Calu3 (cell line): ENCODE measurements around the gene NANOG. TPM values are rescaled to one million over a fixed set of nuclear protein-coding genes. Genes with fewer than 3 reads are reported as not detected.
"Not testable (repeated sequence)": the region's sequence is repeated elsewhere in the genome, so short reads cannot be mapped to it uniquely, and the experiment has no call there.

Experiments
- BruUV-seq: library from RNA; stranded (reverse); fragments of 400-500 nt; replicated peaks from 2 replicates; lab custom pipeline; 2021; lab: Mats Ljungman, UMichigan
- CTCF ChIA-PET: fragments of 300-600 bp; sonication (Branson Sonifier 250); formaldehyde crosslinking; loops from one replicate; lab custom pipeline; 2022; ENCODE audit warnings: antibody characterized with exemption; lab: Charles Lee
- DNase-seq: peaks from one replicate; pipeline ENCODE4 v3.0.0; 2022
- H3K27ac Mint-ChIP-seq: one replicate; pipeline ENCODE4 v1.8.0; 2022; ENCODE audit warnings: mixed read lengths; ENCODE audit not compliant: unreplicated experiment
- H3K27me3 Mint-ChIP-seq: one replicate; pipeline ENCODE4 v1.8.0; 2022; ENCODE audit warnings: mixed read lengths; ENCODE audit not compliant: unreplicated experiment
- H3K36me3 Mint-ChIP-seq: one replicate; pipeline ENCODE4 v1.8.0; 2022; ENCODE audit warnings: mild to moderate bottlenecking, moderate library complexity, mixed read lengths; ENCODE audit not compliant: insufficient read depth, unreplicated experiment
- H3K4me1 Mint-ChIP-seq: one replicate; pipeline ENCODE4 v1.8.0; 2022; ENCODE audit warnings: mild to moderate bottlenecking, low read depth, mixed read lengths; ENCODE audit not compliant: unreplicated experiment
- H3K4me3 Mint-ChIP-seq: one replicate; pipeline ENCODE4 v1.8.0; 2022; ENCODE audit warnings: mild to moderate bottlenecking, low read depth, moderate library complexity, mixed read lengths; ENCODE audit not compliant: unreplicated experiment
- H3K9me3 Mint-ChIP-seq: one replicate; pipeline ENCODE4 v1.8.0; 2022; ENCODE audit warnings: low read depth, mixed read lengths; ENCODE audit not compliant: unreplicated experiment
- intact Hi-C: fragments of 100-400 bp; cut with micrococcal nuclease; formaldehyde crosslinking; loops from one replicate; pipeline ENCODE4 v1.10.0; 2022; ENCODE audit not compliant: unreplicated experiment
- total RNA-seq: library from RNA; stranded (reverse); gene quantifications from 2 replicates; pipeline ENCODE4 v1.2.3, GENCODE V29; 2022
- TF ChIP-seq, protein P1 (sequence below): fragments of 200-600 bp; IDR thresholded peaks from one replicate; pipeline ENCODE4 v1.8.0; 2022; ENCODE audit warnings: antibody characterized with exemption; ENCODE audit not compliant: unreplicated experiment

NANOG gene
- total RNA-seq, 1 experiment from 2014 or later = not detected

DNA sequence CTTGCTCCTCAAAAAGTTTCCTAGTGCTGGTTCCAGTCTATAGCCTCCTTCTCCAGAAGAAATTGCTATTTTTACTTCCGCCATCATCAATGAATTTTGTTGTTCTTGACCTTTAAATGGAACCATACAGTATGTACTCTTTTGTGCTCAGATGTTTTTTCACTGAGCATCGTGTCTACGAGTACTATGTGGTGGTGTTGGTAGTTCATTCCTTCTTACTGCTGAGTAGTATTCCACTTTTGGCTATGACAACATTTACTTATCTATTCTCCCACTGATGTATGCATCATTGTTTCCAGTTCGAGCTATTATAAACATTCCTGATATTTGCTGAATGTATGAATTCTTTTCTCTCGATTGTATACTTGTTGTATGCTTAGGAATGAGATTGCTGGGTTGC, 54.9 kb downstream of the NANOG start:
- no TSS peak for BruUV-seq
- H3K4me1 Mint-ChIP-seq = no peaks in the 10 kb centered on the region
- no peaks in the 10 kb centered on the region for H3K36me3 Mint-ChIP-seq
- no peak for DNase-seq
- no peaks in the 10 kb centered on the region for H3K9me3 Mint-ChIP-seq
- no peak overlapping the region for H3K4me3 Mint-ChIP-seq
- intact Hi-C loops = no loop called here
- CTCF ChIA-PET = interaction anchor here (0.7 kb wide), 1 partner anchor 11 kb away, joined by 3 read pairs; no protein-coding TSS in a partner anchor
- no peak overlapping the region for H3K27ac Mint-ChIP-seq
- no peaks in the 10 kb centered on the region for H3K27me3 Mint-ChIP-seq
- TF ChIP-seq, protein P1, sequence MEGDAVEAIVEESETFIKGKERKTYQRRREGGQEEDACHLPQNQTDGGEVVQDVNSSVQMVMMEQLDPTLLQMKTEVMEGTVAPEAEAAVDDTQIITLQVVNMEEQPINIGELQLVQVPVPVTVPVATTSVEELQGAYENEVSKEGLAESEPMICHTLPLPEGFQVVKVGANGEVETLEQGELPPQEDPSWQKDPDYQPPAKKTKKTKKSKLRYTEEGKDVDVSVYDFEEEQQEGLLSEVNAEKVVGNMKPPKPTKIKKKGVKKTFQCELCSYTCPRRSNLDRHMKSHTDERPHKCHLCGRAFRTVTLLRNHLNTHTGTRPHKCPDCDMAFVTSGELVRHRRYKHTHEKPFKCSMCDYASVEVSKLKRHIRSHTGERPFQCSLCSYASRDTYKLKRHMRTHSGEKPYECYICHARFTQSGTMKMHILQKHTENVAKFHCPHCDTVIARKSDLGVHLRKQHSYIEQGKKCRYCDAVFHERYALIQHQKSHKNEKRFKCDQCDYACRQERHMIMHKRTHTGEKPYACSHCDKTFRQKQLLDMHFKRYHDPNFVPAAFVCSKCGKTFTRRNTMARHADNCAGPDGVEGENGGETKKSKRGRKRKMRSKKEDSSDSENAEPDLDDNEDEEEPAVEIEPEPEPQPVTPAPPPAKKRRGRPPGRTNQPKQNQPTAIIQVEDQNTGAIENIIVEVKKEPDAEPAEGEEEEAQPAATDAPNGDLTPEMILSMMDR = no peak

- H3K4me3 Mint-ChIP-seq, H3K27ac Mint-ChIP-seq, intact Hi-C loops, H3K9me3 Mint-ChIP-seq, BruUV-seq, CTCF ChIA-PET, H3K4me1 Mint-ChIP-seq, DNase-seq, H3K36me3 Mint-ChIP-seq: not testable (repeated sequence)
- H3K27me3 Mint-ChIP-seq = peaks cover 12% of the 10 kb centered on the region
Observed at GRCh38 chr12:7847226-7848097, 58.3 kb downstream of the NANOG start.

GRCh38 chr12:7848098-7848422, 58.9 kb downstream of the NANOG start:
- H3K9me3 Mint-ChIP-seq, H3K27ac Mint-ChIP-seq, CTCF ChIA-PET, H3K4me3 Mint-ChIP-seq, H3K4me1 Mint-ChIP-seq, H3K36me3 Mint-ChIP-seq, DNase-seq, intact Hi-C loops, BruUV-seq: not testable (repeated sequence)
- peaks cover 18% of the 10 kb centered on the region for H3K27me3 Mint-ChIP-seq

Other genes starting within 250 kb of the NANOG start
- 0.47 TPM in 1 of 2 replicates, not detected in the other for gene APOBEC1, start 123.5 kb upstream of the NANOG start, total RNA-seq
- gene GDF3, start 93.6 kb upstream of the NANOG start, total RNA-seq = not detected in 2 replicates
- not detected in 2 replicates for gene DPPA3, start 78.0 kb upstream of the NANOG start, total RNA-seq
- not detected in 2 replicates for gene CLEC4C, start 42.0 kb upstream of the NANOG start, total RNA-seq
- not detected in 2 replicates for gene NANOGNB, start 24.2 kb upstream of the NANOG start, total RNA-seq
- not detected in 2 replicates for gene SLC2A14, start 83.5 kb downstream of the NANOG start, total RNA-seq
- gene SLC2A3, start 146.8 kb downstream of the NANOG start, total RNA-seq = 0.37 TPM in 1 of 2 replicates, not detected in the other
- gene FOXJ2, start 243.3 kb downstream of the NANOG start, total RNA-seq = 12.6 and 13.4 TPM in 2 replicates